GM21528 (cell line): ENCODE data around the gene S100A16.
"Not testable (repeated sequence)": the region's sequence is repeated elsewhere in the genome, so short reads cannot be mapped to it uniquely, and the experiment has no call there.

Source experiments
- ATAC-seq: cut with Tn5 transposase; IDR thresholded peaks from one replicate; pipeline ENCODE4 v1.9.1; 2021; ENCODE audit warnings: mild to moderate bottlenecking, moderate library complexity; ENCODE audit not compliant: unreplicated experiment, low FRiP score

S100A16 gene

GRCh38 chr1:153592748-153593147 is 20.2 kb downstream of the S100A16 start:
- no peak for ATAC-seq

GRCh38 chr1:153588482-153588881 is 24.5 kb downstream of the S100A16 start:
- no peak for ATAC-seq

DNA sequence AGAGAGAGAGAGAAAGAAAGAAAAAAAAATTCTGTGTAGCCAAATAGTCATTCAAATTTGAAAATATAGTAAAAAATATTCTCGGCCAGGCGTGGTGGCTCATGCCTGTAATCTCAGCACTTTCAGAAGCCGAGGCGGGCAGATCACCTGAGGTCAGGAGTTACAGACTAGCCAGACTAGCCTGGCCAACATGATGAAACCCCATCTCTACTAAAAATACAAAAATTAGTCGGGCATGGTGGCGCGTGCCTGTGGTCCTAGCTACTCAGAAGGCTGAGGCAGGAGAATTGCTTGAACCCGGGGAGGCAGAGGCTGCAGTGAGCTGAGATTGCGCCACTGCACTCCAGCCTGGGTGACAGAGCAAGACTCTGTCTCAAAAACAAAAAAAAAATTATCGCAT is 24.9 kb downstream of the S100A16 start:
- ATAC-seq: not testable (repeated sequence)

GRCh38 chr1:153587314-153587713 is 25.6 kb downstream of the S100A16 start:
- no peak for ATAC-seq

GRCh38 chr1:153586347-153586746 is 26.6 kb downstream of the S100A16 start:
- ATAC-seq: no peak

DNA sequence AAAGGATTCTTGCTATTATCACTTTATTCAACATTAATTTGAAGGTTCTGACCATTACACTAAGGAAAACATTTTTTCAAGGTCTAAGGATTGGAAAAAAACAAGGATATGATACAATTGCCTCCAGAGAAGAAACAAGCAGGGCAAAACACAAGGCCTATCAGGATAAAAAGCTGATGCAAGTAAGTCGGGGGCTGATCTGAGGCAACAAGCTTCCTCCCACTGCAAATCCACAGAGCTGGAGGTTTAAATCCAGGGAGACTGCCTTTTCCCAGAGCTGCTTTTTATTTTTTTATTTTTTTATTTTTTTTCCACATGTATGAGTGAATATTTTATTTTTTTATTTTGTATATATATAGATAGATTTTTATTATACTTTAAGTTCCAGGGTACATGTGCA is 27.9 kb downstream of the S100A16 start:
- ATAC-seq: no peak

DNA sequence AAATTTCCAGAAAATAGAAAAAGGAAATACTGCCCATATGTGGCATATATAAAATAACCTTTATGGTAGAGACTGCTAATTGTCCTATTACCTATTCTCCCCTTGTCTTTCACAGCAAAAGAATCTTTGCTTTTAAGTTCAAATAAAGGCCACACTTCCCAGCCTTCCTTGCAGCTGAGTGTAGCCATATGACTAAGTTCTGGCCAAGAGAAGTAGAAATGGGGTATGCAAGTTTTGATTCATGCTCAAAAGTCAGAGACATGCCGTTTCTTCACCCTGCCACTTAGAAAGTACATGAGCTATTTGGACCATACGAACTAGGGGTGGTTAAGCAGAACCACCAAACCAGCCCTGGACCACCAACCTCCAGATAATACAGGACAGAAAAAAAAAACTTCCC is 29.0 kb downstream of the S100A16 start:
- no peak for ATAC-seq

- ATAC-seq: not testable (repeated sequence)
These were observed 29.4 kb downstream of the S100A16 start for GRCh38 chr1:153583514-153583913.

DNA sequence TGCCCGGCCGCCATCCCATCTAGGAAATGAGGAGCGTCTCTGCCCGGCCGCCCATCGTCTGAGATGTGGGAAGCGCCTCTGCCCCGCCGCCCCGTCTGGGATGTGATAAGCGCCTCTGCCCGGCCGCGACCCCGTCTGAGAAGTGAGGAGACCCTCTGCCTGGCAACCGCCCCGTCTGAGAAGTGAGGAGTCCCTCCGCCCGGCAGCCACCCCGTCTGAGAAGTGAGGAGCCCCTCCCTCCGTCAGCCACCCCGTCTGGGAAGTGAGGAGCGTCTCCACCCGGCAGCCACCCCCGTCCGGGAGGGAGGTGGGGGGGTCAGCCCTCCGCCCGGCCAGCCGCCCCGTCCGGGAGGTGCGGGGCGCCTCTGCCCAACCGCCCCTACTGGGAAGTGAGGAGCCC is 30.1 kb downstream of the S100A16 start:
- not testable (repeated sequence) for ATAC-seq

GRCh38 chr1:153578936-153579335 is 34.0 kb downstream of the S100A16 start:
- no peak for ATAC-seq

DNA sequence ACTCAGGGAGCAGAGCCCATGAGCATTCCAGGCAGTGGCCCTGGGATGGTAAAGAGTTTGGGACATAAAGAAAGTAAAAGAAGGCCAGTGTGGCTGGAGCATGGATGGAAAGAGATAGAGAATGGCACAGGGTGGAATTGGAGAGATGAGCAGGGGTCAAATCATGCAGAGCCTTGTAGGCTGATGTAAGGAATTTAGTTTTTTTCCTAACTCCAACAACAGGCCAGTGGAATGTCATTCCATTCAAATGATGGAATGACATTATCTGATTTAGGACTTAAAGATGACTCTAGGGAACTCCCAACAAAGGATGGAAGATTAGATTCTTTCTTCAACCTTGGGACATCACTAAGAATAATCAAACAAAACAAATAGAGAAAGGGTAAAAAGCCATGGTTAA is 34.4 kb downstream of the S100A16 start:
- no peak for ATAC-seq

DNA sequence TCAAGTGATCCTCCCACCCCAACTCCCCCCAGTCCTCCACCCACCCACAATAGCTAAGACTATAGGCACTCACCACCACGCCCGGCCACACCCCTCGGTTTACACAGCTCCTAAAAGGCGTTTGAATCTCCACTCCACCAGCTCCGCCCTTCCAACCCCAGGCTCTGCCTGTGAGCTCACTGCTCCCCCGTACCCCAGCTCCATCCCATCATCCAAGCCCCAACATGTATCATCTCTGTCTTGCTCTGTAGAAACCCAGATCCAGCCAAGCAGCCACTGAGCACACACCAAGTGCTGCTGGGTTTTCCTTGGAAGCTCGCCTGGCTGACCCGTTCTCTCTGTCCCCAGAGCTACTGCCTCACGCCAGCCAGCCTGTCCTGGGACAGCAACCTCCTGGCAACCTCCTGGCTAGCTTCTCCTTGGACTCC is 35.3 kb downstream of the S100A16 start:
- no peak for ATAC-seq

GRCh38 chr1:153577138-153577537 is 35.8 kb downstream of the S100A16 start:
- no peak for ATAC-seq

DNA sequence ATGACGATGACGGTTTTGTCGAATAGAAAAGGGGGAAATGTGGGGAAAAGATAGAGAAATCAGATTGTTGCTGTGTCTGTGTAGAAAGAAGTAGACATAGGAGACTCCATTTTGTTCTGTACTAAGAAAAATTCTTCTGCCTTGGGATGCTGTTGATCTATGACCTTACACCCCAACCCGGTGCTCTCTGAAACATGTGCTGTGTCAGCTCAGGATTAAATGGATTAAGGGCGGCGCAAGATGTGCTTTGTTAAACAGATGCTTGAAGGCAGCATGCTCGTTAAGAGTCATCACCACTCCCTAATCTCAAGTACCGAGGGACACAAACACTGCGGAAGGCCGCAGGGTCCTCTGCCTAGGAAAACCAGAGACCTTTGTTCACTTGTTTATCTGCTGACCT is 37.4 kb downstream of the S100A16 start:
- not testable (repeated sequence) for ATAC-seq

DNA sequence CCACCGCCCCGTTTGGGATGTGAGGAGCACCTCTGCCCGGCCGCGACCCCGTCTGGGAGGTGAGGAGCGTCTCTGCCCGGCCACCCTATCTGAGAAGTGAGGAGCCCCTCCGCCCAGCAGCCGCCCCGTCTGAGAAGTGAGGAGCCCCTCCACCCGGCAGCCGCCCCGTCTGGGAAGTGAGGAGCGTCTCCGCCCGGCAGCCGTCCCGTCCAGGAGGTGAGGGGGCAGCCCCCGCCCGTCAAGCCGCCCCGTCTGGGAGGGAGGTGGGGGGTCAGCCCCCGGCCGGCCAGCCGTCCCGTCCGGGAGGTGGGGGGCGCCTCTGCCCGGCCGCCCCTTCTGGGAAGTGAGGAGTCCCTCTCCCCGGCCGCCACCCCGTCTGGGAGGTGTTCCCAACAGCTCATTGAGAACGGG is 37.9 kb downstream of the S100A16 start:
- ATAC-seq: not testable (repeated sequence)

- no peak for ATAC-seq
These were observed 39.6 kb downstream of the S100A16 start for GRCh38 chr1:153573351-153573750.

DNA sequence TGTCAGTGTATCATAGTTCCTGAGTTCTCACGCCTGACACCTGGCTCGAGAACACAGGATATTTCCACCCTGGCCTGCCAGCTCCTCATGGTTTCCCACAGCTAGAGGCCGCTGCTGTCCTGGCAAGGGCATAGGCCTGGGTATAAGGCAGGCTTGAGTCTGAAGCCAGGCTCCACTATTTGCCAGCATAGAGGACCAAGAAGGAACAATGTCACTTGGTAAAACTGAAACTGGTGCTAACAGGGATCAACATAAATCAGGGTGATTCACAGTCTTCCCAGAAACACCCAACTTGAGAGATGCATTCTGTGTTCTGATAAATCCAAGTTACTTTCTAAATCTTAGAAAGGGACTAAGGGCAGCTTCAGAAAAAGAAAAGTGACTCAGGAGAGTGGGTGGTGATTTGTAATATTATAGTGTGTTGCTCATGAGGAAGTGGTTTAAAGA is 40.3 kb downstream of the S100A16 start:
- ATAC-seq: no peak

DNA sequence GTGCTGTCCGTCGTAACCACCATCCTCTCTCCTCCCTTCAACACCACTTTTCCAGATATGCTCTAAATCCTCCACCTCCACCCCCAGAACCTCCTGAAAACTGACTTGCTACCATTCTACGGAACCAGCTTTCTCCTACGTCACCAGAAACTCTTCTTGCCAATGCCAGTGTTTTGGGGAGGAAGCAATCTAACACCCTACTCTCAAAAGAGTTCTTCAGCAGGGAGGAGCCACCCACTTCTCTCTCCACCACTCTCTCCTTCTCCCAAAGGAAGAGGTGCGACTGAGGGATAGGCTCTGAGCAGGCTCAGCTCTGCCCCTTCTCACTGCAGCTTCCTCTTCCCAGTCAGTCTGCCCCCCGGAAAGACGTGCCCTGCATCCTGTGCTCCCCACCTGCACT is 41.2 kb downstream of the S100A16 start:
- ATAC-seq: no peak

DNA sequence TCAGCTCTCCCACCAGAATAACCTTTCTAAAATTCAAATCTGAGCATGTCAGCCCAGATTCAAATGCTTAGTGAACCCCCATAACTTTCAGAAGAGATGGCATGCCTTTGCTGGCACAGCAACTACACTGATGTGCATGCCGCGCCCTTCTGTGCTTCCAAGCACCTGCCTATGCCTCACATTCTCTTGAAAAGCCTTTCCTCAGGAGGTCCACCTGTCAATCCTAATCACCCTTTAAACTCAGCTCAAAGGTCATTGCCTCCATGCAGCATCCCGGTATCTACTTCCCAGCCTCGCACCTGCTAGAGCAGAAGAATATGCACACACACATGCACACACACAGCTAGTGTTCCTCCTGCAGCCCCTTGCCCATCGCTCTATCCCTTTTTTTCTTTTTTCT is 42.1 kb downstream of the S100A16 start:
- no peak for ATAC-seq

- ATAC-seq: no peak
These were observed 43.5 kb downstream of the S100A16 start for GRCh38 chr1:153569465-153569864.

DNA sequence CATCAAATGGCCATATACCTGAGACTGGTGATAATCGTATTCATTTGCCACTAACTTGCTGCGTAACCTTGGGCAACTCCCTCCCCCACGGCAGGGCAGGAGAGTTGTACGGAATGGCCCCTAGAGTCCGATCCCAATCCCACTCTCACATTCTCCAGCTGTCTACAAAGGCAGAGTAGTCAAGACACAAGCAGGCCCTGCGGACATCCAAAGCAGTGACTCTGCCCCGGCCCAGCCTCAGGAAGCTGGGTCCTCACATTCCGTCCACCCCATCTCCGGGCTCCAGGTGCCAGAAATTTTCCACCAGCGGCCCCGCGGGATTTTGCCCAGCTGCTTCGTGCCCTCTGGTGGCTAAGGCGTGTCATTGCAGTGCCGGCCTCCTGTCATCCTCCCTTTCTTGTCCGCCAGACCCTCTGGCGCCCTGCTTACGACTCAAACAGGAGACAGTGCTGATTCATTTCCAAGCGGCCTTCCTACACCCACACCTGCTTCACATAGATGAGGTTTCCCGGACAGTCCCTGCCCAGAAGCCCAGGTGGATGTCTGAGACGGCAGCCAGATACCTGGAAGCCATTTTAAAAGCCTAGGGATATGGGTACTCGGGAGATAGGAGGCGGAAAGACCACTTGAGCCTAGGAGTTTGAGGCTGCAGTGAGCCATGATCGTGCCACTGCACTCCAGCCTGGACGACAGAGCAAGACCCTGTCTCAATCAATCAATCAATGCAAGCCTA is 44.4 kb downstream of the S100A16 start:
- no peak for ATAC-seq

DNA sequence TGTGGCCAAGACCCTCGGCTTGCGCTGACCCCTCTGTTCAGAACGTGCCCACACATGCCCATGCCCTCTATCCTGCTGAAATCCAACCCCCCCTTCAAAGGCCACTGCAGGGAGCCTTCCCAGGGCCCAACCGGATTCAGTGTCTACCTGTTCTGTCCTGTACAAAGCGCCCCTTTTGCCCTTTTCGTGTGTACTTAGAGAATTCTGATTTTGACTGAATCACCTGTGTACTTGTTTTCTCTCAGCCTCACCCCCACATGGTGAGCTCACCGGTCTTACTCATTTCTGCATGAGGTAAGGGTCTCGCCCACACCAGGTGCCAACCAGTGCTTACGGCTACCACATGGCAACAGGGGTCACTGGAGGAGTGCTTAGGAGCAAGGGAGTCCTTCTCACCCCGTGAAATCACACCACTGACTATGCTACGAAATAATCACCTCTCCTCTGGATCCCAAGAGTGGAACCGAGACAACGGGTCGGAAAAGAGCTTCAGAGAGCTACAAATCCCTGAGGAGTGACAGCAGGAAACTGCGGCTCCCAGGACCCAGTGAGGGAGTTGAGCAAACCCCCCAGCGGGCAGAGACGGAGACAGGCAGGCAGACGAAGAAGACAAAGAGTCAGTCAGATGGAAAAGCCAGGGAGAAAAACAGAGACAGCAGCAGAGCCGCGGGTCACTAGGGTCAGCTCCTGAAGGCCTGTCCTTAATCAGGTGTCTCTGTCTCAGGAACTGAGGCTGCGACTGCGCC is 45.1 kb downstream of the S100A16 start:
- no peak for ATAC-seq
